Right renal pelvis (tissue), 4 donors: ENCODE results near the gene RETN. TPM values are rescaled to one million over a fixed set of nuclear protein-coding genes. Genes with fewer than 3 reads are reported as not detected.

Experiments used
- DNase-seq, 4 donors: peaks; one replicate each; pipeline ENCODE4 v3.0.0-alpha.2; 2013; ENCODE audit warnings: low read depth in 4 of 4, low spot score in 3 of 4, missing footprints in 1 of 4
- polyA plus RNA-seq, 4 donors: library from polyadenylated mRNA; unstranded; fragments of 120-200 nt; gene quantifications; one replicate each; pipeline ENCODE4 v1.2.1, GENCODE V29; 2013; ENCODE audit not compliant: insufficient read length in 4 of 4

The RETN gene
- polyA plus RNA-seq, 4 donors: 0.34 to 1.5 (median 1.0) TPM

DNA sequence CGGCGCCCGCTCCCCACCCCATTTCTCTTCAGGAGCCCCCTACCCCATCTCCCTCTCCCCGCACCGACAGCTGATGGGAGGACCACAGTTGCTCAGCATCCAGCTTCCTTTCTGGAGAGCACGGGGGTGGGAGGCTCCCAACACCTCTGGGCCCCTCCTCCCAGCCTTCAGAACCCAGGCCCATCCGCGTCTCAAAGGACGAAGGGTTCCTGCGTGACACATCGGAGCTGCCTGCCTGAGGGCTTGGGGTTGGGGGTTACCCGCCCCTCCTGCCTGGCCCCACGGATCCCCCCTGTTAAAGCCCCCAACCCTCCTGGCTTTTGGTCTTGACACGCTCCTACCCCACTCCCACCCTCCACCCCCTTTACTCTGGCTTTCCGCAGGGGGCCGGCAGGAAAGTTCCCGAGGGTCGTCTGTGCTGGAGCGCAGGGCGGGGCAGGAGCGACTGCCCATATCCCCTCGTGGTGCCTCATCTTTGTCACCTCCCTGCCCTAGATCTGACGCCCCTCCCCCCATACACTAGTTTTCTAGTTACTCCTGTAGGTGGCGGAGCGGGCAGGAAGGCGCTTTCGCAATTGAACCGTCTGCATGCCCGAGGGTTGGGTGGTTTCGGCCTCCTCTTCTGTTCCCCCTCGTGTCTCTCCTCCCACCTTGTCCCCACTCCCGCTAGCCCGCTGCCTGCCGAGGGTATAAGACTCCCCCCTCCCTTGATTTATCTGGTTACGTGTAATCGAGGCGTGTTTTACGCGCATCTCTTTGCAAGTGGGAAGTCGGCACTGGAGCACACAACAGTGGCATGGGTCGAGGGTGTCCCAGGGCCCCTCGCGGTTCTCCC, 12.7 kb downstream of the RETN start:
- peak; percentile 52 to 65 (median 59) for DNase-seq

DNA sequence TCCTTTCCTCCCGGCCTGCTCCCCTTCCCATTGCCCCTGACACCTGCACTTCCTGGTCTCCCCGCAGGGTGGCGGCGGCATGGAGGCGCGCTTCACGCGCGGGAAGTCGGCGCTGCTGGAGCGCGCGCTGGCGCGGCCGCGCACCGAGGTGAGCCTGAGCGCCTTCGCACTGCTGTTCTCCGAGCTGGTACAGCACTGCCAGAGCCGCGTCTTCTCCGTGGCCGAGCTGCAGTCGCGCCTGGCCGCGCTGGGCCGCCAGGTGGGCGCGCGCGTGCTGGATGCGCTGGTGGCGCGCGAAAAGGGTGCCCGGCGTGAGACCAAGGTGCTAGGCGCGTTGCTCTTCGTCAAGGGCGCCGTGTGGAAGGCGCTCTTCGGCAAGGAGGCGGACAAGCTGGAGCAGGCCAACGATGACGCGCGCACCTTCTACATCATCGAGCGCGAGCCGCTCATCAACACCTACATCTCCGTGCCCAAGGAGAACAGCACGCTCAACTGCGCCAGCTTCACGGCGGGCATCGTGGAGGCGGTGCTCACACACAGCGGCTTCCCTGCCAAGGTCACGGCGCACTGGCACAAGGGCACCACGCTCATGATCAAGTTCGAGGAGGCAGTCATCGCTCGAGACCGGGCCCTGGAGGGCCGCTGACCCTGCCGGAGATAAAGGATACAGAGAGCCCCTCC, 13.5 kb downstream of the RETN start:
- DNase-seq: no peak

DNA sequence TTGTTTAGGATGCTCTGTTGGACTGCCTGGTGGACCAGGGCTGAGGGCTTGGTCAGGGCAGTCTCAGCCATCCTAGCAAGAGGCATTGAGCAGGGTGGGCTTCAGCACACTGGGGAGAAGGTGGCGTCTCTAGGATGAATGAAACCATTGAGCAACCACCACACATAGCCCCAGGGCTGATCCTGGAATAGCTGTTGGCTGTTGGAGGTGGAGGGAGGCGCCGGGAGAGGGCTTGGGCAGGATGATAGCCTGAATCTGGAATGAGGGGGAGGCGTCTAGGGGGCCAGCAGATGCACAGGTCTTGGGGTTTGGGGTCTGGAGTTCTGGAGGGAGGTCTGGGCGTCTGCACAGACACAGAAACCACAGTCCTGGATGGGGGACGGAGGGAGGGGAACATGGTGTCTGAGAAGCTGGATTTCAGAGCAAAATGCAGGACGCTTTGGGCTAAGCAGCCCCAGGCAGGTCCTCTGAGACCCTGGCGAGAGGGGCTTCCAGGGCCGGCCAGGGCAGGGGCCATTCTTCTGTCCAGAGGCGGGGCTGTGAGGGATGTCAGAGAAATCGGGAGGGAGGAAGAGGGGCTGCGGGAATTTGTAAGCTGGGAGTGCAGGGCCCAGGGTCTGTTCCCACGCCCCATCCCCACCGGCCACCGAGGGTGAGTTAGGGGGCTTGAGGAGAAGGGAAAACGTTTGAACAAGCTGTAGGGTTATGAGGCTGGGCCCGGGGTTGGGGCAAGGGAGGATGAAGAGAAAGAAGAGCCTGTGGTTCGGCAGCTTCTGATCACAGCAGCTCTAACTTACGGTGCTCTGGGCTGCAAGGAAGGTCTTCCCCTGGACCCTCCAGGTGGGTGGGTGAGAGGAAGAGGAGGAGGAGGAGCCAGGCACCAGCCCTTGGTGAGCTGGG, 16.9 kb downstream of the RETN start:
- DNase-seq: no peak

DNA sequence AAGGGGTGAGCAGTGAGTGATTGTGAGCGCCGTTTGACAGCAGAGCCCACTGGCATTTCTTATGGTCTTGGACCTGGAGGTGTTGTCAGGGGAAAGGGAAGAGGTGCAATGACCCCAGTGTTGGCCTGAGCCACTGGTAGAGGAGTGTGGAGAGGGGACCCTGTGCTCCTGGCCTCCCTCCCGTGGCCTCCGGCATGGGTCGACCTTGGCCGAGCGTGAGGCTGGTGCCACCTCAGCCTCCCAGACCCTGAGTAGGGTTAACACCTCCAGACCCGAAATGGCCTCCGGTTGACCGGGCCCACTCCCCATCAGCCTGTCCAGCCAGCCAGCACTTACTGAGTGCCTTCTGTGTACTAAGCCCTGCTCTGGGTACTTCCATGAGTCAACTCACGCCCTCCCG, 18.3 kb downstream of the RETN start:
- no peak for DNase-seq

DNA sequence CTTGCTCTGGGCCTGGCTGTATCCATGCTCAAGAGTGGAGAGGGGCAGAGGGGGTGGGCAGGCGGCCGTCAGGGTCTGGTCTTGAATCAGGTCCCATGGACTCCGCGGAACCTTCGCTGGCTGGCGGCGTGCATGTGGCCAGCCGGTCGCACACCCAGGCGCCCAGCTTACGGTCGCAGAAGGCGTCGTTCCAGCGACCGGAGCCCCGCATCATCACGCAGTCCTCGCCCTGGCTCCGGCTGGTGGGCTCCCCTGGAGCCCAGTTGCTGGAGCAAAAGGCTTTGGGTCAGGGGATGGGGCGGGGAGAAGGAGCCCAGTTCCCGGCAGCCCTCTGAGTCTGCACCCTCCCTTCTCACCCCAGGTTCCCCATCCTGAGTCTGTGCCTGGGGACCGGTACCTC, 20.3 kb downstream of the RETN start:
- no peak for DNase-seq

DNA sequence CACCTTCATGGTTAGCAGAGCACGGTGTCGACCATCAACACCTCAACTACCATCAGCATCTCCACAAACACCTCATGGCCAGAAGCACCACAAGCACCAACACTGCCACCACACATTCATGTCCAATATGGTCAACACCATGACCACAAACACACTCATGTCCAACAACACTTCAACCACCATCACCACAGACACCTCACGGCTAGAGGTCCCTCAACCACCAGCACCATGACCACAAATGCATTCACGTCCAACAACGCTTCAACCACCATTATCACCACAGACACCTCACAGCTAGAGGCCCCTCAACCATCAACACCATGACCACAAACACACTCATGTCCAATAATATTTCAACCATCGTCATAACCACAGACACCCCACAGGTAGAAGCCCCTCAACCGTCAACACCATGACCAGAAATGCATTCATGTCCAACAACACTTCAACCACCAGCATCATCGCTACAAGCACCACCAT, 22.0 kb downstream of the RETN start:
- DNase-seq: no peak

DNA sequence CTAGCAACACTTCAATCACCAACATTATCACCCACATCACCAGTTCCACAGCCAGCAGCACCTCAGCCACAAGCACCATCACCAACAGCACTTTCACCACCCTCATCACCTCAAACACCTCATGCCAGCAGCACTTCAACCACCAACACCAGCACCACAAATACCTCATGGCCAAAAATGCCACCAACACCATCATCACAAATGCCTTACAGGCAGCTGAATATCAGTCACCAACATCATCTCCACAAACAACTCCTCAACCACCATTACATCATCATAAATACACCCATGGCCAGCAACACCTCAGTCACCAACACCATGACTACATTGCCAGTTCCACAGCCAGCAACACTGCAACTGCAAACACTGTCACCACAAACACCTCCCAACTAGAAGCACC, 22.6 kb downstream of the RETN start:
- DNase-seq: no peak

DNA sequence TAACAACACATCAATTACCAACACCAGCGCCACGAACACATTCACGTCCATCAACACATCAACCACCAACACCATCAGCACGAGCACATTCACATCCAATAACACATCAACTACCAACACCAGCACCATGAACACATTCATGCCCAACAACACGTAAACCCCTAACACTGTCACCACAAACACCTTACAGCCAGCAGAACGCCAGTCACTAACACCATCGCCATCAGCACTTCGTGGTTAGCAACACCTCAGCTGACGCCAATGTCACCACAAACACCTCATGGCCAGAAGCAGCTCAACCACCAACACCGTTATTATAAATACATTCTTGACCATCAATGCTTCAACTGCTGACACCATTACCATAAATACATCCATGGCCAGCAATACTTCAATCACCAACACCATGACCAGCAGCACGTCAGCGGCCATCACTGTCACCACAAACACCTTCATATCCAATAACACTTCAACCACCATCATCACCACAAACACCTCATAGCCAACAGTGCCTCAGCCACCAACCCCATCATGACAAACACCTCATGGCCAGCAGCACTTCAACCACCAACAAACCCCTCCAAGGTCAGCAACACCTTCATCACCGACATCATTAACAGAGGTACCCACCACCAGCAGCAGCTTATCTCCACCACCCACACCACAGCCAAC, 23.7 kb downstream of the RETN start:
- no peak for DNase-seq

DNA sequence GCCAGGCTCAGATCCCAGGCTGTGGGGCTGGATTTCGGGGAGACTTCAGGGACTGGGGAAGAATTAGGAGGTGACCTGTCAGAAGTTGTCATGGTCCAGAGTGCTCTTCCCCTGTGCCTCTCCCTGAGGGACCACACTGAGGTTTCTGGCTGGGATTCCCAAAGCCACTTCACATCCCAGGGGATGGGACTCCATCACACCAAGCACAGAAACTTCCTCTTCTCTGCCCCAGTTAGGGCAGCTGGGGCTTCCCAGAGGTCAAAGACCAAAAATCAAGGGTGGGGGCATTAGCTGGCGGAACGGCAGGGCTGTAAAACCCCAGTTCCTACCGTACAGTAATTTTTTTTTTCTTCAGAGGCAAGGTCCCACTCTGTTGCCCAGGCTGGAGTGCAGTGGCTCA, 25.6 kb downstream of the RETN start:
- DNase-seq: no peak

DNA sequence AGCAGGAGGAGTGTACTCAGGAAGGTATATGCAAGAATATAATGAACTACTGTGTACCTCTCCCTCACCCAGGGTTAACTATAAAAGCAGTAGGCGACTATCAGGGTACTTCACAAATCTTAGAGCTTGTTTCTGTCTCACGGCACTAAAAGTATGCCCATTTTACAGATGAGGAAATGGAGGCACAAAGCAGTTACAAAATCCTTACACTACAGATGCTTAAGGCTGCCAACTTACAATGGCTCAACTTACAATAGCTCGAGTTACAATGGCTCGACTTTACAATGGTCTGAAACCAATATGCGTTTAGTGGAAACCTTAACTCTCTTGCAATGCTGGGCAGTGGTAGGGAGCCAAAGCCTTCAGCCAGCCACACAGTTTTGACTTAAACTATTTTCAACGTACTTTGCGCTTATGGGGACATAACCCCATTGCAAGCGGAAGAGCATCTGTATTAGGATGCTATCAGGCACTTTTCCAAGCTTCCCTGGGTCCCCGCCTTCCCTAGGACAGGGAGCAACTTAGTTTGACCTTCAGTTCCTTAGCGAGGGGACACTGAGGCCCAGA, 29.0 kb downstream of the RETN start:
- no peak for DNase-seq

DNA sequence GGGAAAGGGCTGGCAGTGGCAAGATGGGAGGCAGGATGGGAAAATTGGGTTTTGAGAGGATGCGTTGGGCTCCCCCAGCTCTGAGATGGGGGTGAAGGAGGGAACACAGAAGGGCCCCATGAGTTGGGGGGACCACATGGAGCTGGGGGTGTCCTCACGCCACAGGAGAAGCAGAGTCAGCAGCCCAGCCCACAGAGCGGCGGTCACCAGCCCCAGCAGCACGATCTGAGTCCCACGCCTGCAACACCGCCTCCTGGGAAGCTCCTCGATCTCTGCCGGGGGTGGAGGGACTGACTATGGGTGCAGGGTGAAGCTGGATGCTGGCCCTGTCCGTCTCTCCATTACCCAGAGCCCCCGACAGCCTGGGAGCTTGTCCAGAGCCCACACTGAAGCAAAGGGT, 29.7 kb downstream of the RETN start:
- no peak for DNase-seq

DNA sequence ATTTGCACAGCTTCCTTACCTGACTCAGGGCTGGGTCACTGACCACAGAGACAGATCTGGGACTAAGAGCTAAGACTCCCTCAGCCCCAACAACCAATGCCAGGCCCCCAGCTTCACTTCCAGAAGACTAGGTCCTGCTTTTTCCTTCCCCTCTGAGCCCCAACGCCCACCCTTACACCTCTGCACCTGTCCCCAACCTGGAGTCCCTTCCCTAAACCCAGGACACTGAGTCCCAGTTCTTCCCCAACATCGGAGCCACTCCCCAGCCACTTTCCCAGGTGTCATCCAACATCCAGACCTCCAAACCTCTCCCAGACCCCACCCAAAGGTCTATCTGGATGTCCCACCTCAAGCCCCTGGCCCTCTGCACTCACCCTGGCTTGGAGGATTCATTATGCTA, 30.2 kb downstream of the RETN start:
- no peak for DNase-seq

DNA sequence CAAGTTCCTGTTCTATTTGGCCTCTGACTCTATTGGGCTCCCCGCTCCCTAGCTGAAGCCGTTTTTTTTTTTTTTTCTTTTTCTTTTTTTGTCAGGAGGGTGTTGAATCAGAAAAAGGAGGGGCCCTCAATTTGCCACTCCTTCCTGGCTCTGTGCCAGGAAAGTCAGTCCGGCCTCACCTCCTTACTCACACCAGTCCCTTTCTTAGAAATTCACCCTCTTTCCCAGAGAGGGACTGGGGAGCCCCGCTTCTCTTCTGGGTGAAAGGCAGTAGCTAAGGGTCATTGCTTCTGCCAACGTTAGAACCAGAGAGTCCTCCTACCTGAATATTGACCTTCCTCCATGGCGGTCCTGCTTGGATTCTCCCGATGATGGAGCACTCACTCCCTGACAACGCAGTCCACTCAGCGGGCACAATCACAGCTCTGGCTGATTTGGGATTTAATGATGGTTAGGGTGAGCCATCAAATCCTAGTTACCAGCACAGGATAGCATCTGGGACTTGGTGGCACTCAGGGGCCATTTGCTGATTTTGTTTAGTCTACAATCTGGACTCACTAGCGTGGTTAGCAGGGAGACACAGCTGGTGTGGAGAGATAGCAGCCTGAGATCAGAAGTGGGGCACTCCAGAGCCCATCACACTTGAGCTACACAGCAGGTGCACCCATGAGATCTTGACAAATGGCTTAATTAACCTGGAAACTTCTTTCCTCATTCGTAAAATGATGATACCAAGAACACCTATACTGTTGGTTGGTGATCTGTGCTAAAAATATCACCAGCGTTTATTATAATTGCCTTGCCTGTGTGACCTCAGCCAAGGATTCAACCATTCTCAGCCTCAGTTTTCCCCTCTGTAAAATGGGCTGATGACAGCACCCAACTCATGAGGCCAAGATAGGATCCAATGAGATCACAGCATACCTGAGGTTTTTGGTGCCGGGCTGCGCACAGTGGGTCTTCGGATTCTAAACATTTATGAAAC, 30.9 kb downstream of the RETN start:
- no peak for DNase-seq

DNA sequence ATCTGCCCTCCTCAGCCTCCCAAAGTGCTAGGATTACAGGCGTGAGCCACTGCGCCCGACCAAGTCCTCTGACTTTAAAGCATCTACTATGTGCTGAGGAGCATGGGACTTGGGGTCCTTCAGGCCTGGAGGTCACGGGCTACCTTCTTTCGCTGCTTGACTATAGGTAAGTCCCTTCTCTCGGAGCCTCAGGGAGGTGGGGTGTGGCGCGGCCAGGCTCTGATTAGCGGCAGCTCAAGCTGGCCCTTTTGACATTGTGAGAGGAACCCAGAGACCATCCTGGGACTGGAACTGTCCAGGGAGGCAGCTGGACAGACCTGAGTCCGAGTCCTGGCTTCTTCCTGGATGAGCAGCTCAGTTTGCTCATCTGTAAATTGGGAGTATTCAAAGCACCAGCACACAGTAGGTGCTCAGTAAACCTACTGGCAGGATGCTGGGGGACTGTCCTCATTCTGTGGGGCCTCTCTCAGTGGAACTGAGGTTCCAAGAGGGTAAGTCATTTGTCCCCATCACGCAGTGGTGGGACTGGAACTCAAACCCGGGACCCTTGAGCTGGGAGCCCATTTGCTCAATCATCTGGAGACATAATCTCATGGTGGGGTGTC, 32.3 kb downstream of the RETN start:
- DNase-seq: no peak

DNA sequence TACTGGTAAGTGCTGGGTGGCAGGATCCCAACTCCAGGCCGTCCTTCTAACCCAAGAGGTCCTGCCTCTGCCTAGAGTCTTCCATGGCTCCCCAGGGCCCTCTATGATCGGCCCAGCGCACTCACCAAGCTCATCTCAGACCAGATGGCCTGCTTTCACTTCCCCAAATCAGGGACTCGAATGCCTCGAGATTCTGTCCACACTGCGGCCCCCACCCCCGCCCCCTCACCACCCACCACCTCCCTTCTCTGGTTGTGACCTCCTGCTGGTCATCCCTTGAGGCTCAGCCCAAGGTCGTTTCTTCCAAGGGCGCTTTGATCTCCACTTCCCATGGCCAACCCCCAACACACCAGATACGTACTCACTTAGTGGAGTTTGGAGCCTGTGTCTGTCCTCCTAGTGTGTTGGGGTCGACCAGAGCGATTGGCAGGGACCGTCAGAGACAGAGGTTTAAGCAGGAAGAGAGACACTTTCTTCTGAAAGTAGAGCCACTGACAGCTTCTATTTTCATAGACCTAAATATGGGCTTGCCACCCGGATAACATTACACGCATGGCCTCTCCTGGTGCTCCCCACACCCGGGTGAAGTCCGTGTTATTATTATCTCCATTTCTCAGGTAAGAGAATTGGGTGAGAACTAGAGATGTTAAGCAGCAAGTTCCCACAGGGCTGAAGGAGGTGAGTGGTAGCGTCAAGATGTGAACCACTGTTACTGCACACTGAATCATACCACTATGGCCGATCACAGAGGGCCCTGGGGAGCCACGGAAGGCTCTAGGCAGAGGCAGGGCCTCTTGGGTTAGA, 33.0 kb downstream of the RETN start, which contains the start of gene FCER2:
FCER2 (minus strand) TSS at position 478 of the 804 bp plus-strand sequence. CDS start 2,371 bp downstream, outside the sequence.
- DNase-seq: no peak

DNA sequence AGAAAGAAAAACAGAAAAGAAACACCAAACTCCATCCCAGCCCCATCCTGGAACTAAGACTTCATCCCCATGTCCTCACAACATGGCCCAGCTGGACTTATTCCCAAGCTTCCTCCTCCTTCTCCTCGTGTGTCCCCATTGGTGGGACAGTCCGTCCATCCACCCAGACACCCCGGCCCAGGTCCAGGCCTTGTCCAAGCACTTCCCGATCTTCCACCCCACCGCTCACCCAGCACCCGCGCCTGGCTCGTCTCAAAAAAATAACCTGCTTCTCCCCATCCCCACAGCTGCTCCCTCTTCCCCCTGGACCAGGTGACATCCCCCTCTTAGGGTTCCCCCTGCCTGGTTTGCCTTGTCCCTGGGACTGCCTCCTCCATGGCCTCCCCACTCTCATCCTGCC, 34.5 kb downstream of the RETN start:
- DNase-seq: no peak

DNA sequence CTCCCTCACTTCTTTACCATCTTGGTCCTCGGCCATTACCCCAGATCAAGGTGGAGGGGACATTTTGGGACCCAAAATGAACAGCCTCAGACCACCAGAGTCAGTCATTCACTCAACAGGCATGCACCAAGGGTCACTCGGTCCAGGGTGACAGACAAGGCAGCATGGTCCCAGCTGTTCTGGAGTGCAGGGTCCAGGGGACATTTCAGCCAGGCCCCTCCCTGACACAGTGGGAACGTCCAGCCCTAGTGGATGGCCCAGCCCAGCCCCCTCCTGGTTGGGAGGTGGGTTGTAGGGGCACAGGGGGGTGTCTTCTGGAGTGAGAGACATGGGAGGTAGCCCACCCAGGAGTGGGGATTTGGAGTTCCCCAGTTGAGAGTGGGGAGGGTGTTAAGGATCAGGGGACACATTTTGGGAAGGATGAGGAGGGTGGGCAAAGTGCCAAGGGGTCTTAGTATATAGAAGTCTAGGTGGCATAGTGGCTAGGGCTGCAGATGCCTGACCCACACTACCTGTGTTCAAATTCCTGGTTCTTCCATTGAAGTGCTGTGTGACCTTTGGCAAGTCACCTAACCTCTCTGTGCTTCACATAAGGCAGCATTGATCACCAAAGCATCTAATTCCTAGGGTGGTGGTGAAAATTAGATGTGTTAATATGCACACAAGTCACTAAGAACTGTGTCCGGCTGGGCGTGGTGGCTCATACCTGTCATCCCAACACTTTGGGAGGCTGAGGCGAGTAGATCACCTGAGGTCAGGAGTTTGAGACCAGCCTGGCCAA, 35.6 kb downstream of the RETN start:
- DNase-seq: no peak
